Measurements from ENCODE around the gene USF1.
A peak's percentile ranks its signal among the peaks of the same experiment; 100 is the strongest.
"Not testable (repeated sequence)": the region's sequence is repeated elsewhere in the genome, so short reads cannot be mapped to it uniquely, and the experiment has no call there.

The USF1 gene

GRCh38 chr1:161019751-161020495 is 25.9 kb downstream of the USF1 start:
- DNase-seq (ENCODE audit: low read depth): no peak

GRCh38 chr1:161019111-161019660 is 26.6 kb downstream of the USF1 start:
- not testable (repeated sequence) for DNase-seq (ENCODE audit: low read depth)

GRCh38 chr1:161018631-161018930 is 27.2 kb downstream of the USF1 start:
- DNase-seq (ENCODE audit: low read depth): no peak

GRCh38 chr1:161017756-161018630 is 27.8 kb downstream of the USF1 start:
- DNase-seq (ENCODE audit: low read depth): no peak

- DNase-seq (ENCODE audit: low read depth): not testable (repeated sequence)
Measured at GRCh38 chr1:161017181-161017580, 28.6 kb downstream of the USF1 start.

GRCh38 chr1:161016683-161017082 is 29.1 kb downstream of the USF1 start:
- DNase-seq (ENCODE audit: low read depth): not testable (repeated sequence)

GRCh38 chr1:161013488-161014230 is 32.1 kb downstream of the USF1 start:
- peak; percentile 27 for DNase-seq (ENCODE audit: low read depth)

GRCh38 chr1:161013131-161013487 is 32.7 kb downstream of the USF1 start:
- no peak for DNase-seq (ENCODE audit: low read depth)

GRCh38 chr1:161012420-161012819 is 33.4 kb downstream of the USF1 start:
- DNase-seq (ENCODE audit: low read depth): no peak

GRCh38 chr1:161009602-161010211 is 36.1 kb downstream of the USF1 start:
- DNase-seq (ENCODE audit: low read depth): no peak

GRCh38 chr1:161008869-161009510 is 36.8 kb downstream of the USF1 start:
- DNase-seq (ENCODE audit: low read depth): no peak

GRCh38 chr1:161007369-161007768 is 38.4 kb downstream of the USF1 start:
- DNase-seq (ENCODE audit: low read depth): no peak

- DNase-seq (ENCODE audit: low read depth): no peak
Measured at GRCh38 chr1:161006563-161006962, 39.2 kb downstream of the USF1 start.

GRCh38 chr1:161001525-161001924 is 44.3 kb downstream of the USF1 start:
- DNase-seq (ENCODE audit: low read depth): no peak

GRCh38 chr1:161000736-161001480 is 44.9 kb downstream of the USF1 start:
- DNase-seq (ENCODE audit: low read depth): no peak

- DNase-seq (ENCODE audit: low read depth): no peak
Measured at GRCh38 chr1:160999376-160999775, 46.4 kb downstream of the USF1 start.

- DNase-seq (ENCODE audit: low read depth): no peak
Measured at GRCh38 chr1:160997323-160998038, 48.3 kb downstream of the USF1 start.

- DNase-seq (ENCODE audit: low read depth): no peak
Measured at GRCh38 chr1:160996178-160996577, 49.6 kb downstream of the USF1 start.

GRCh38 chr1:160993544-160994193 is 52.1 kb downstream of the USF1 start:
- DNase-seq (ENCODE audit: low read depth): no peak

- not testable (repeated sequence) for DNase-seq (ENCODE audit: low read depth)
Measured at GRCh38 chr1:160992036-160992435, 53.7 kb downstream of the USF1 start.
